GM12878 (cell line): Measurements from ENCODE around the gene CA11. TPM values are rescaled to one million over a fixed set of nuclear protein-coding genes. Genes with fewer than 3 reads are reported as not detected.
"Not testable (repeated sequence)": the region's sequence is repeated elsewhere in the genome, so short reads cannot be mapped to it uniquely, and the experiment has no call there.

Source experiments
- ATAC-seq: fragments of 200-7000 bp; cut with Tn5 transposase; 3 replicates; pipeline ENCODE4 v1.9.1; 2020; ENCODE audit warnings: mild to moderate bottlenecking, moderate library complexity
- BruUV-seq: library from RNA; stranded (reverse); fragments of 400-500 nt; replicated peaks from 2 replicates; lab custom pipeline; 2021; lab: Mats Ljungman, UMichigan
- CTCF ChIA-PET: fragments of 300-600 bp; sonication (Branson Sonifier 250); formaldehyde crosslinking; extraction: SDS; loops from one replicate; lab custom pipeline; 2021; ENCODE audit warnings: inconsistent platforms; lab: Yijun Ruan, JAX
- POLR2A ChIA-PET: fragments of 350-600 bp; formaldehyde crosslinking; extraction: SDS; loops from one replicate; lab custom pipeline; 2021; ENCODE audit warnings: inconsistent platforms; lab: Charles Lee
- RAD21 ChIA-PET: fragments of 300-600 bp; sonication (Branson Sonifier 250); formaldehyde crosslinking; loops from one replicate; lab custom pipeline; 2023; ENCODE audit warnings: antibody characterized with exemption; ENCODE audit not compliant: unreplicated experiment; lab: Charles Lee
- SMC1A ChIA-PET: fragments of 300-600 bp; sonication (Branson Sonifier 250); formaldehyde crosslinking; loops from one replicate; lab custom pipeline; 2023; ENCODE audit not compliant: unreplicated experiment, uncharacterized antibody; lab: Charles Lee
- DNase-seq: peaks from one replicate; pipeline ENCODE4 v3.0.0-alpha.2; 2011; ENCODE audit warnings: low read depth, low spot score
- FAIRE-seq: peaks from 3 replicates; lab custom pipeline; 2011; peaks lifted over from hg19 to GRCh38; lab: Jason Lieb, UNC
- H2AFZ ChIP-seq: 2 replicates; pipeline ENCODE4 v1.6.0; 2011; ENCODE audit warnings: low read depth, low read length, control low read depth; ENCODE audit not compliant: control insufficient read depth
- H3K27ac ChIP-seq: 2 replicates; pipeline ENCODE4 v1.5.1; 2011; ENCODE audit warnings: control low read depth; ENCODE audit not compliant: control insufficient read depth, insufficient read depth
- H3K27me3 ChIP-seq, 2 experiments: replicated peaks in 1 of 2; 2 replicates each; pipeline versions ENCODE4 v1.6.0 to v1.6.1; 2011; ENCODE audit warnings: low read length in 1 of 2; ENCODE audit not compliant: control insufficient read depth in 2 of 2, insufficient read depth in 2 of 2
- H3K36me3 ChIP-seq, 2 experiments: 2 replicates each; pipeline ENCODE4 v1.5.1; 2011; ENCODE audit warnings: low read length in 1 of 2; ENCODE audit not compliant: control insufficient read depth in 2 of 2, insufficient read depth in 2 of 2
- H3K4me1 ChIP-seq: 2 replicates; pipeline ENCODE4 v1.6.1; 2011; ENCODE audit warnings: mild to moderate bottlenecking, low read length, moderate library complexity, mixed read lengths; ENCODE audit not compliant: control insufficient read depth, insufficient read depth
- H3K4me2 ChIP-seq: 2 replicates; pipeline ENCODE4 v1.6.0; 2011; ENCODE audit warnings: control low read depth; ENCODE audit not compliant: control insufficient read depth, insufficient read depth
- H3K4me3 ChIP-seq: fragments of 200-600 bp; sonication (generic); 2 replicates; pipeline ENCODE4 v1.5.1; 2016
- H3K79me2 ChIP-seq: 2 replicates; pipeline ENCODE4 v1.6.0; 2011; ENCODE audit warnings: low read length; ENCODE audit not compliant: control insufficient read depth, insufficient read depth
- H3K9ac ChIP-seq: 2 replicates; pipeline ENCODE4 v1.8.0; 2011; ENCODE audit warnings: low read length, control low read depth, mixed read lengths; ENCODE audit not compliant: control insufficient read depth, insufficient read depth
- H3K9me3 ChIP-seq: replicated peaks from 3 replicates; pipeline ENCODE4 v1.5.1; 2011; ENCODE audit warnings: mild to moderate bottlenecking, low read length; ENCODE audit not compliant: control insufficient read depth, insufficient read depth
- H4K20me1 ChIP-seq: 2 replicates; pipeline ENCODE4 v1.6.0; 2011; ENCODE audit not compliant: control insufficient read depth, insufficient read depth
- REST ChIP-seq: IDR thresholded peaks from 2 replicates; pipeline ENCODE4 v1.6.1; 2012; ENCODE audit warnings: mild to moderate bottlenecking, low read depth, low read length
- SP1 ChIP-seq: IDR thresholded peaks from one replicate; pipeline ENCODE4 v1.6.1; 2011; ENCODE audit warnings: low read depth, low read length
- WGBS: methylation state at CpG from one replicate; pipeline ENCODE4 v1.1.6; 2016; ENCODE audit warnings: low lambda C conversion rate; ENCODE audit not compliant: insufficient replicate concordance, insufficient coverage; ENCODE audit errors: missing lambda C conversion rate; 5-methylcytosine and 5-hydroxymethylcytosine counted together
- in situ Hi-C: fragments of 300-500 bp; cut with MboI; formaldehyde crosslinking; loops from 9 replicates; pipeline ENCODE4 v1.14.3; 2018; ENCODE audit warnings: mixed read lengths
- intact Hi-C: fragments of 100-400 bp; cut with micrococcal nuclease; formaldehyde crosslinking; loops from one replicate; pipeline ENCODE4 v1.14.2; 2022; ENCODE audit not compliant: unreplicated experiment
- polyA plus RNA-seq, 11 experiments: library from polyadenylated mRNA; depleted of rRNA in 4 of 11; unstranded in 6 of 11; stranded (reverse) in 5 of 11; fragments of >200 nt; fragmentation: Nextera tagmentation in 4 of 11; fragmentation: Illumina TruSeq in 1 of 11; extraction: Ambion mirVana in 4 of 11; extraction: Trizol in 1 of 11; gene quantifications; 1 replicate in 1 of 11; 2 replicates in 10 of 11; pipeline versions ENCODE4 v1.2.1 to v1.2.3, GENCODE V29; 2011 to 2016; ENCODE audit warnings: inconsistent platforms in 2 of 11, missing spikeins in 2 of 11, low read depth in 1 of 11
- total RNA-seq, 4 experiments: library from RNA; depleted of rRNA in 3 of 4; stranded (reverse); fragments of >200 nt in 3 of 4; fragmentation: Illumina TruSeq in 1 of 4; extraction: Trizol in 1 of 4; gene quantifications; 2 replicates each; pipeline versions ENCODE4 v1.2.1 to v1.2.3, GENCODE V29; 2013 to 2021

Gene CA11
- total and polyA plus RNA-seq, 10 of the 15 experiments (the other 5 are each of a cell fraction or from before 2014, with no cell fraction given): 1.7 to 7.5 (median 2.4) TPM

- TF ChIP-seq REST (no peak), SP1 (peak; percentile 30)
- TF ChIP-seq, all 136 proteins: peak for 28
Measured at GRCh38 chr19:48646001-48646721, at the start of gene CA11 (continued).

GRCh38 chr19:48693629-48694028 is 47.6 kb upstream of the CA11 start:
- 64% methylated on average over 9 of the region's 9 CpGs for WGBS
- CTCF ChIA-PET: interaction anchor here (1.1 to 1.3 kb wide), 2 partner anchors 19 to 110 kb away, joined by 3 to 4 read pairs; no protein-coding TSS in a partner anchor
- RAD21 ChIA-PET, ATAC-seq, H3K4me3 ChIP-seq, POLR2A ChIA-PET, H4K20me1 ChIP-seq, H3K4me2 ChIP-seq, H2AFZ ChIP-seq, DNase-seq, H3K9ac ChIP-seq, in situ Hi-C loops, H3K27me3 ChIP-seq, H3K9me3 ChIP-seq, FAIRE-seq, H3K79me2 ChIP-seq, H3K36me3 ChIP-seq, BruUV-seq, intact Hi-C loops, SMC1A ChIA-PET, H3K27ac ChIP-seq, H3K4me1 ChIP-seq: not testable (repeated sequence)
